ENCODE data around the gene KRTAP13-3. TPM values are rescaled to one million over a fixed set of nuclear protein-coding genes. Genes with fewer than 3 reads are reported as not detected.

Gene KRTAP13-3
- not detected in 2 replicates for total RNA-seq (2013; cell fraction: nucleolus; rRNA removed)
- total RNA-seq (2014; rRNA removed) (not detected in 2 replicates), total RNA-seq (2014; rRNA removed; fragmentation: Illumina TruSeq; extraction: Trizol) (not detected in 2 replicates), total RNA-seq (2021) (not detected in 2 replicates), polyA plus RNA-seq (2011; rRNA removed) (not detected in 2 replicates), polyA plus RNA-seq (2014; fragmentation: Illumina TruSeq; extraction: Trizol) (not detected in 2 replicates), polyA plus RNA-seq (2014; fragmentation: Nextera tagmentation; extraction: Ambion mirVana) (not detected), polyA plus RNA-seq (2014; rRNA removed) (not detected in 2 replicates), polyA plus RNA-seq (2016; fragmentation: Nextera tagmentation; extraction: Ambion mirVana) (not detected), polyA minus RNA-seq (2011; rRNA and poly(A)+ RNA removed) (not detected in 2 replicates), Bru-seq, nascent RNA (not detected), BruChase-seq, experiment 1, labeled RNA remaining after a 6-hour chase (not detected), BruChase-seq, experiment 2, labeled RNA remaining after a 2-hour chase (not detected)
- polyA plus RNA-seq (2011; ENCODE audit: low read depth), result not detected
- polyA plus RNA-seq (2011; cell fraction: cytosol; rRNA removed), result not detected in 2 replicates
- not detected in 2 replicates for polyA plus RNA-seq (2011; cell fraction: nucleus; rRNA removed)
- not detected in 2 replicates for polyA plus RNA-seq (2012)
- polyA minus RNA-seq (2011; cell fraction: cytosol; rRNA and poly(A)+ RNA removed), result not detected in 2 replicates
- not detected in 2 replicates for polyA minus RNA-seq (2011; cell fraction: nucleus; rRNA and poly(A)+ RNA removed)
- long read RNA-seq, experiment 1, result 0 reads
- long read RNA-seq, experiment 2, result 0 reads

GRCh38 chr21:30425826-30426225 lies at the start of gene KRTAP13-3:
Gene KRTAP13-3 (minus strand): TSS chr21:30425926. CDS start chr21:30425912, 14 bp downstream.
- BruUV-seq (replicated peaks), result no TSS peak
- H4K20me1 ChIP-seq (ENCODE audit: control insufficient read depth, insufficient read depth), result no peaks in the 10 kb centered on the region
- H3K4me1 ChIP-seq (ENCODE audit: control insufficient read depth, insufficient read depth, low read length), result no peaks in the 10 kb centered on the region
- no peaks in the 10 kb centered on the region for H3K27me3 ChIP-seq (replicated peaks in 1 of 2; ENCODE audit: control insufficient read depth in 2 of 2, insufficient read depth in 2 of 2, low read length in 1 of 2)
- no peak within 1 kb of the TSS for H3K4me2 ChIP-seq (ENCODE audit: control insufficient read depth, insufficient read depth)
- H3K9me3 ChIP-seq (replicated peaks; ENCODE audit: control insufficient read depth, insufficient read depth, low read length), result no peaks in the 10 kb centered on the region; the same call in 2 of the 3 replicates
- FAIRE-seq, result no peak
- ATAC-seq, result no peak
- ChIA-PET CTCF (no interaction called here), POLR2A (no interaction called here), SMC1A (ENCODE audit: uncharacterized antibody, unreplicated experiment) (no interaction called here), RAD21 (ENCODE audit: unreplicated experiment) (no interaction called here)
- no peaks in the 10 kb centered on the region for H3K79me2 ChIP-seq (ENCODE audit: control insufficient read depth, insufficient read depth, low read length)
- TF ChIP-seq NR2F1 (conservative IDR thresholded peaks at IDR 0.05), result no peak
- TF ChIP-seq RAD51 (IDR thresholded peaks at IDR 0.05), result no peak
- no peak for TF ChIP-seq ATF3 (IDR thresholded peaks at IDR 0.05; ENCODE audit: borderline replicate concordance, extremely low read depth, low read depth, low read length)
- no peak for TF ChIP-seq E2F8 (IDR thresholded peaks at IDR 0.05; ENCODE audit: low read depth, partially characterized antibody)
- TF ChIP-seq CHD2 (IDR thresholded peaks at IDR 0.05; ENCODE audit: borderline replicate concordance, low read depth, low read length), result no peak
- TF ChIP-seq PBX3 (IDR thresholded peaks at IDR 0.05; ENCODE audit: insufficient replicate concordance, low read depth, low read length), result no peak
- TF ChIP-seq DPF2 (IDR thresholded peaks at IDR 0.05), result no peak
- no peak for TF ChIP-seq YY1 (IDR thresholded peaks at IDR 0.05; ENCODE audit: low read depth, low read length)
- TF ChIP-seq BCLAF1 (IDR thresholded peaks at IDR 0.05), result no peak
- no peak for TF ChIP-seq USF2 (IDR thresholded peaks at IDR 0.05; ENCODE audit: borderline replicate concordance, low read depth, low read length)
- TF ChIP-seq BACH1 (IDR thresholded peaks at IDR 0.05; ENCODE audit: borderline replicate concordance), result no peak
- no peak for TF ChIP-seq YBX1 (IDR thresholded peaks at IDR 0.05)
- TF ChIP-seq ZNF217 (IDR thresholded peaks at IDR 0.05), result no peak
- TF ChIP-seq MYB (IDR thresholded peaks at IDR 0.05; ENCODE audit: borderline replicate concordance, low read depth, low read length), result no peak
- H3K27ac ChIP-seq (ENCODE audit: control insufficient read depth, insufficient read depth), result no peak within 1 kb of the TSS
- H3K4me3 ChIP-seq, result no peak within 1 kb of the TSS
- DNase-seq (ENCODE audit: low read depth, low spot score), result no peak
- WGBS (ENCODE audit: insufficient coverage, insufficient replicate concordance, low lambda C conversion rate, missing lambda C conversion rate), result 24% methylated on average over 5 of the region's 5 CpGs
- intact Hi-C loops (cut with micrococcal nuclease; ENCODE audit: unreplicated experiment), result no loop called here
- in situ Hi-C loops (cut with MboI), result no loop called here
- H2AFZ ChIP-seq (ENCODE audit: control insufficient read depth, low read depth, low read length), result no peak within 1 kb of the TSS
- no peaks in the 10 kb centered on the region for H3K36me3 ChIP-seq (ENCODE audit: control insufficient read depth in 2 of 2, insufficient read depth in 2 of 2, low read length in 1 of 2)
- no peak within 1 kb of the TSS for H3K9ac ChIP-seq (ENCODE audit: control insufficient read depth, insufficient read depth, low read length)
